PFSK-1 (cell line): ENCODE data around the gene HOXC6.

Experiments
- FOXP2 ChIP-seq: optimal IDR thresholded peaks from 2 replicates; pipeline ENCODE3; 2011; ENCODE audit warnings: borderline replicate concordance, control low read depth, inconsistent platforms; ENCODE audit not compliant: insufficient read depth; ENCODE audit errors: extremely low read length, extremely low read depth
- POLR2AphosphoS5 ChIP-seq: IDR thresholded peaks from 2 replicates; pipeline ENCODE4 v1.6.1; 2012; ENCODE audit warnings: low read depth, mild to moderate bottlenecking, control low read depth, low read length, moderate library complexity
- REST ChIP-seq, 2 experiments: IDR thresholded peaks; 2 replicates each; pipeline versions ENCODE4 v1.6.1 to v1.8.0; 2011 to 2012; ENCODE audit warnings: low read depth in 2 of 2, low read length in 2 of 2, control low read depth in 1 of 2, inconsistent platforms in 1 of 2, mild to moderate bottlenecking in 1 of 2, moderate library complexity in 1 of 2; ENCODE audit not compliant: insufficient read depth in 1 of 2
- SIN3A ChIP-seq: IDR thresholded peaks from 2 replicates; pipeline ENCODE4 v1.6.1; 2012; ENCODE audit warnings: mild to moderate bottlenecking, low read length, moderate library complexity, borderline replicate concordance; ENCODE audit not compliant: insufficient read depth
- TAF1 ChIP-seq: IDR thresholded peaks from 2 replicates; pipeline ENCODE4 v1.6.1; 2012; ENCODE audit warnings: low read length, control low read depth, borderline replicate concordance; ENCODE audit not compliant: insufficient read depth

The HOXC6 gene

GRCh38 chr12:54019091-54019811 lies 9.0 kb upstream of the HOXC6 start:
- TF ChIP-seq REST (IDR thresholded peaks at IDR 0.05; ENCODE audit: insufficient read depth in 1 of 2, low read depth in 2 of 2, low read length in 2 of 2) = no peak
- no peak for TF ChIP-seq POLR2AphosphoS5
- no peak for TF ChIP-seq TAF1
- no peak for TF ChIP-seq FOXP2
- no peak for TF ChIP-seq SIN3A

- TF ChIP-seq FOXP2 (no peak), REST (IDR thresholded peaks at IDR 0.05; ENCODE audit: insufficient read depth in 1 of 2, low read depth in 2 of 2, low read length in 2 of 2) (no peak), SIN3A (no peak), TAF1 (no peak)
Observed at GRCh38 chr12:54019924-54020590, 8.2 kb upstream of the HOXC6 start.

GRCh38 chr12:54020591-54021405 lies 7.4 kb upstream of the HOXC6 start:
- TF ChIP-seq REST (IDR thresholded peaks at IDR 0.05; ENCODE audit: insufficient read depth in 1 of 2, low read depth in 2 of 2, low read length in 2 of 2) (no peak), TAF1 (no peak), SIN3A (no peak), POLR2AphosphoS5 (no peak), FOXP2 (no peak)

- TF ChIP-seq FOXP2 (peak; percentile 78), POLR2AphosphoS5 (no peak)
Observed at GRCh38 chr12:54021432-54022013, 6.7 kb upstream of the HOXC6 start.

GRCh38 chr12:54022960-54023884 lies 5.0 kb upstream of the HOXC6 start:
- TF ChIP-seq REST (IDR thresholded peaks at IDR 0.05; ENCODE audit: insufficient read depth in 1 of 2, low read depth in 2 of 2, low read length in 2 of 2) = no peak
- TF ChIP-seq TAF1 = no peak
- TF ChIP-seq SIN3A = no peak
- TF ChIP-seq POLR2AphosphoS5 = no peak
- TF ChIP-seq FOXP2 = no peak
